Effector memory CD4-positive, alpha-beta T cell (primary cell): Measurements from ENCODE around the gene DNAJC15.

Experiments
- DNase-seq, 3 donors: peaks; one replicate each; pipeline ENCODE4 v3.0.0-alpha.2; 2020
- H3K27ac ChIP-seq: 2 replicates; pipeline ENCODE4 v1.7.0; 2013; ENCODE audit warnings: mild to moderate bottlenecking, low read length, moderate library complexity; ENCODE audit not compliant: insufficient read depth, poor library complexity, severe bottlenecking
- H3K27me3 ChIP-seq: replicated peaks from 2 replicates; pipeline ENCODE4 v1.7.0; 2013; ENCODE audit warnings: mild to moderate bottlenecking, low read length; ENCODE audit not compliant: insufficient read depth, control insufficient read depth, poor library complexity, severe bottlenecking
- H3K36me3 ChIP-seq: 2 replicates; pipeline ENCODE4 v1.7.0; 2013; ENCODE audit warnings: mild to moderate bottlenecking, low read length, moderate library complexity; ENCODE audit not compliant: control insufficient read depth, insufficient read depth
- H3K4me1 ChIP-seq: 2 replicates; pipeline ENCODE4 v1.7.0; 2013; ENCODE audit warnings: low read length, mild to moderate bottlenecking; ENCODE audit not compliant: control insufficient read depth, insufficient read depth, poor library complexity, severe bottlenecking
- H3K4me3 ChIP-seq: 2 replicates; pipeline ENCODE4 v1.7.0; 2013; ENCODE audit warnings: low read length, low read depth, mild to moderate bottlenecking; ENCODE audit not compliant: insufficient read depth, poor library complexity, severe bottlenecking
- H3K9me3 ChIP-seq: 2 replicates; pipeline ENCODE4 v1.7.0; 2013; ENCODE audit warnings: mild to moderate bottlenecking, low read length, moderate library complexity; ENCODE audit not compliant: control insufficient read depth

Gene DNAJC15

GRCh38 chr13:43128504-43128961 is 105.1 kb downstream of the DNAJC15 start:
- Histone ChIP-seq H3K27me3 (no peaks in the 10 kb centered on the region), H3K36me3 (no peaks in the 10 kb centered on the region), H3K4me1 (peaks cover 5% of the 10 kb centered on the region), H3K9me3 (no peaks in the 10 kb centered on the region), H3K4me3 (no peak overlapping the region), H3K27ac (no peak overlapping the region)
- DNase-seq: no peak

DNA sequence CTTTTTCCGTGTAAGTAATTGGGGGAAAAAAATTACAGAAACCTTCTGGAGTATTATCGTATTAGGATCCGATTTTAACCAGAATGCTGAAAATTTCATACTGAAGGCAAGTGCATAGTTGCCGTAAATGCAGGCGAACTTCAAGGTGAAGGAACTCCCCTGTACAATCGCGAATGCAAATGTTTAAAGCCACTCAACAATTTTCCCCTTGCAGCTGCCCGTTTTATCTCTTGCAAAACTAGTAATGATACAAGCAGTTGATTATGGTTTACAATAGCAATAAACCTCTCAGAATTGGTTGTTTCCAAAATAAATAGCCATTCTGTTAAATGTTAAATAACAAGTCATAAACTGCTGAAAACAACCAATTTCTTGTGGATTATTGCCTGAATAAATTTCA is 105.7 kb downstream of the DNAJC15 start:
- H3K4me3 ChIP-seq: no peak overlapping the region
- H3K9me3 ChIP-seq: no peaks in the 10 kb centered on the region
- H3K27me3 ChIP-seq: no peaks in the 10 kb centered on the region
- H3K27ac ChIP-seq: no peak overlapping the region
- H3K4me1 ChIP-seq: peaks cover 5% of the 10 kb centered on the region
- H3K36me3 ChIP-seq: no peaks in the 10 kb centered on the region
- DNase-seq: no peak

GRCh38 chr13:43129511-43130110 is 106.2 kb downstream of the DNAJC15 start:
- Histone ChIP-seq H3K4me3 (no peak overlapping the region), H3K36me3 (no peaks in the 10 kb centered on the region), H3K4me1 (peaks cover 5% of the 10 kb centered on the region), H3K27ac (no peak overlapping the region), H3K27me3 (no peaks in the 10 kb centered on the region), H3K9me3 (no peaks in the 10 kb centered on the region)
- no peak for DNase-seq

DNA sequence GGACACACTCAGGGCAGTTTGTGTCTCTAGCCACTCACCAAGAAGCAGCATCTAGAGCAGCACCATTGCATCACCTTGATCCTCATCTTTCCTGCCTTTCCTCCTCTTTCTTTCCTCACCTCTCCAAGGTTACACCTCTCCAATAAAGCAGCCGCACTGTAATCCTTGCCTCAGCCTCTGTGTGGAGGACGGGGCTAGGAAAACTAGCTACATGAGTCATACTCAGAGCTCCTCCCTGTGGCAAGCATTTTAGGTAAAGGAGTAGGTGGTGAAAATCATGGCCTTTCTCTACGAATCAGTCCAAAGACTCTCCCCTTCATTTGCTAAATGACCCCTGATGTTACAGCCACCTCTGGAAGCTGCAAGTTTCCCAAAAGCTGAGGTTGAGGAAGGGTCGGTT is 108.9 kb downstream of the DNAJC15 start:
- Histone ChIP-seq H3K9me3 (no peaks in the 10 kb centered on the region), H3K4me1 (peaks cover 5% of the 10 kb centered on the region), H3K4me3 (no peak overlapping the region), H3K27me3 (no peaks in the 10 kb centered on the region), H3K36me3 (no peaks in the 10 kb centered on the region), H3K27ac (no peak overlapping the region)
- no peak for DNase-seq

DNA sequence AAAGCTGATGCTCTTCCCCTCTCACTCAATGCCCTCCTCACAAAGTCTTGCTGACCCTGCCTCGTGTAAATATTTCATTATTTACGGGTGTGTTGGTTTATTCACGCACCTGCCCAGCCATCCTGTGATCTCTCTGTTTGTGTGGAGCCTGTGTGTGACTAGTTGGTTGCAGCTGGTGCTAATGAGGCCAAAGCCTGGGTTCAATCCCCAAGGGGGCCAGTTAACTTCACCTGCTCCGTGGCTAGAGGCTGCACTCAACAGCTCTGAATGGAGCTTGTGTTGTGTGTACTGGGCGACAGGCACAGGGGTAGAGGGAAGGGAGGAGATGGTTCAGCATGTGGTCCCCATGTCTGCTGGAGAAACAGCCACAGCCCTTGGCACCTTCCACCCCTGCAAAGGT is 109.5 kb downstream of the DNAJC15 start:
- Histone ChIP-seq H3K27ac (no peak overlapping the region), H3K4me1 (peaks cover 2% of the 10 kb centered on the region), H3K9me3 (no peaks in the 10 kb centered on the region), H3K4me3 (no peak overlapping the region), H3K36me3 (no peaks in the 10 kb centered on the region), H3K27me3 (no peaks in the 10 kb centered on the region)
- no peak for DNase-seq

DNA sequence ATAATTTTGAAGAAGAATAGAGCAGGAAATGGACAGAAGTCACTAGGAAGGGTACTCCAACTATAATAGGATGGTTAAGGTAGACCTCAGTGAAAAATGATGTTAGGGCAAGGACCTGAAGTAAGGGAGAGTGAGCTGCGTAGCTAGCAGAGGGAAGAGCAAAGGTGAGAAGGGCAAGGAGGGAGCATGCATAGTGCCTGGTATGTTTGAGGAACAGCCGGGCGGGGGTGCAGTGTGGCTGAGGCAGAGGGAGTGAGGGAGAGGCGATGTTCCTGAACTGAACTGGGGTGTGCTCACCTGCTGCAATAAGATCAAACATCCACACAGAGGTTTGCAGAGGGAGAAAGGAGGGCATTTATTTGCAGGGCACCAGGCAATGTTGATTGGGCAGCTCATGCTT is 110.4 kb downstream of the DNAJC15 start:
- Histone ChIP-seq H3K4me3 (no peak overlapping the region), H3K9me3 (no peaks in the 10 kb centered on the region), H3K4me1 (no peaks in the 10 kb centered on the region), H3K27me3 (no peaks in the 10 kb centered on the region), H3K36me3 (no peaks in the 10 kb centered on the region), H3K27ac (no peak overlapping the region)
- no peak for DNase-seq

DNA sequence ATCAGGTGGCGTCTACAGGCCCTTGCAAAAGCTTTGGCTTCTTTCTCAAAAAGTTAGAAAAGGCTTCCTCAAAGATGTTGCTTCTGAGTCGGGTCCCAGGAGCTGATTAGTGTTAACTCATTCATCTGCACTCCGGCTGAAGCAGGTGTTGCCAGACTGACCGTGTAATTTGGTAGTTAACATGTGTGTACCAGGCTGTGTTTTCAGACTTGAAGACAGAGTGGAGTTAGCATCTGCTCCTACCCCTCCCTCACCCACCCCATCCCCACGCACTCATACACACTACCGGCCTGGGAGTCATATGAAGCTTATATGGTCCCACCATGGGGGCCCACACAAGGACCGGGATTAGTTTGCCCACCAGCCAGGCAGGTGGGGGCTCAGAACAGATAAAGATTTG is 111.5 kb downstream of the DNAJC15 start:
- no peaks in the 10 kb centered on the region for H3K9me3 ChIP-seq
- no peak for DNase-seq
- no peak overlapping the region for H3K27ac ChIP-seq
- H3K27me3 ChIP-seq: no peaks in the 10 kb centered on the region
- H3K36me3 ChIP-seq: no peaks in the 10 kb centered on the region
- H3K4me3 ChIP-seq: no peak overlapping the region
- H3K4me1 ChIP-seq: no peaks in the 10 kb centered on the region

- DNase-seq: no peak
- Histone ChIP-seq H3K36me3 (no peaks in the 10 kb centered on the region), H3K4me3 (no peak overlapping the region), H3K4me1 (no peaks in the 10 kb centered on the region), H3K27ac (no peak overlapping the region), H3K9me3 (no peaks in the 10 kb centered on the region), H3K27me3 (no peaks in the 10 kb centered on the region)
Measured at GRCh38 chr13:43135516-43135915, 112.1 kb downstream of the DNAJC15 start.

DNA sequence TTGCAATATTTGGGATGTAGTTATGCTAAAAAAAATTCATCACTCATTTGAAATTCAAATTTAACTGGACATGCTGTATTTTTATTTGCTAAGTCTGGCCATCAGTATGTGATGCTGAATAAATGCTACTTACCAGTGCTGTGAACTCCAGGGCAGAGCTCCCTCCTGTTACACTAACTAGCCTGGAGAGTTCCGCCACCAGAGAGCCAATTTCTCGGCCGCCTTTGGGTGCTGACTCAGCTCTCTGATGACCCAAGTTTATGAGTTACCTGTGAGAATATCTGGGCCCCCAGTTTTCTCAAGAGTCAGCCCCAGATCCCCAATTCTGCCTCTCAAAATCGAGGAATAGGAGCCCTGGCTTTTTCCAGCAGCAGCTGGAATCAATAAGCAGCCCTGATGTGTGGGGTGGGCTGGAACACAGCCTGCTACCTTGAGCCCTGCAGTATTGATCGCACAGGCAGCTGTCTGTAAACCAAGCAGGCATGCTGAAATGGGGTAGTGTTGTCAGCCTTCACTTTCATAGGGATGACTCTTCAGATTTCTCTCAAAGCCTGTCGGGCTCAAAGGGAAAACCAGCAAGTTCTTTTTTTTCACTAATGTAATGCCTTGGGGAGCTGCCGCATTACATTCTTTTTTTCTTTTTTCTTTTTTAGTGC is 113.7 kb downstream of the DNAJC15 start:
- Histone ChIP-seq H3K9me3 (no peaks in the 10 kb centered on the region), H3K4me1 (no peaks in the 10 kb centered on the region), H3K4me3 (no peak overlapping the region), H3K27ac (no peak overlapping the region), H3K36me3 (no peaks in the 10 kb centered on the region), H3K27me3 (no peaks in the 10 kb centered on the region)
- no peak for DNase-seq

GRCh38 chr13:43139211-43139610 is 115.8 kb downstream of the DNAJC15 start:
- Histone ChIP-seq H3K27me3 (no peaks in the 10 kb centered on the region), H3K27ac (no peak overlapping the region), H3K4me1 (no peaks in the 10 kb centered on the region), H3K9me3 (no peaks in the 10 kb centered on the region), H3K4me3 (no peak overlapping the region), H3K36me3 (no peaks in the 10 kb centered on the region)
- DNase-seq: no peak
